ENCODE measurements around the gene PCDHA10.
"Not testable (repeated sequence)": the region's sequence is repeated elsewhere in the genome, so short reads cannot be mapped to it uniquely, and the experiment has no call there.

The PCDHA10 gene

DNA sequence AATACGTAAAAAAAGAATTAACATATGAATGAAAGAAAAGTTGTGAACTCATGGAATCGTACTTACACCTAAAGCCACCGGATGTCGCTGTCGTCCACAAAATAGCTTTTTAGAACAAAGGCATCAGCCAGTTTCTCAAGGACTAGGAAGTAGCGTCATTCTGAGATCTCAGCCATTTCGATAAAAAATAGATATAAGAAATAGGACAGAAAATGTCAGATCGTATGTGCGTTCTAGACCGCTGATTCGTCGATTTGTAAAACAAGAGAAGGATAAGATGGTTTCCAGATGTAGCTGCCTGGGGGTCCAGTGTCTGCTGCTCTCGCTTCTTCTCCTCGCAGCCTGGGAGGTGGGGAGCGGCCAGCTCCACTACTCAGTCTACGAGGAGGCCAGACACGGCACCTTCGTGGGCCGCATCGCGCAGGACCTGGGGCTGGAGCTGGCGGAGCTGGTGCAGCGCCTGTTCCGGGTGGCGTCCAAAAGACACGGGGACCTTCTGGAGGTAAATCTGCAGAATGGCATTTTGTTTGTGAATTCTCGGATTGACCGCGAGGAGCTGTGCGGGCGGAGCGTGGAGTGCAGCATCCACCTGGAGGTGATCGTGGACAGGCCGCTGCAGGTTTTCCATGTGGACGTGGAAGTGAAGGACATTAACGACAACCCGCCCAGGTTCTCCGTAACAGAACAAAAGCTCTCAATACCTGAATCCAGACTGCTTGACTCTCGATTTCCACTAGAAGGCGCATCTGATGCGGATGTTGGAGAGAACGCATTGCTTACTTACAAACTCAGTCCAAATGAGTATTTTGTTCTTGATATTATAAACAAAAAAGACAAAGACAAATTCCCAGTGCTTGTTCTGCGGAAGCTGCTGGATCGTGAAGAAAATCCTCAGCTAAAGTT lies at the start of gene PCDHA10:
TSS of gene PCDHA10 (plus strand) at position 126 of the 903 bp plus-strand sequence. CDS start at position 278, 152 bp downstream.
- no peak for DNase-seq

GRCh38 chr5:140806834-140807775 lies 48.6 kb upstream of the PCDHA10 start, which contains the start of gene PCDHA4:
Gene PCDHA4, plus strand, starts transcription at chr5:140807068.
- no peak for DNase-seq

DNA sequence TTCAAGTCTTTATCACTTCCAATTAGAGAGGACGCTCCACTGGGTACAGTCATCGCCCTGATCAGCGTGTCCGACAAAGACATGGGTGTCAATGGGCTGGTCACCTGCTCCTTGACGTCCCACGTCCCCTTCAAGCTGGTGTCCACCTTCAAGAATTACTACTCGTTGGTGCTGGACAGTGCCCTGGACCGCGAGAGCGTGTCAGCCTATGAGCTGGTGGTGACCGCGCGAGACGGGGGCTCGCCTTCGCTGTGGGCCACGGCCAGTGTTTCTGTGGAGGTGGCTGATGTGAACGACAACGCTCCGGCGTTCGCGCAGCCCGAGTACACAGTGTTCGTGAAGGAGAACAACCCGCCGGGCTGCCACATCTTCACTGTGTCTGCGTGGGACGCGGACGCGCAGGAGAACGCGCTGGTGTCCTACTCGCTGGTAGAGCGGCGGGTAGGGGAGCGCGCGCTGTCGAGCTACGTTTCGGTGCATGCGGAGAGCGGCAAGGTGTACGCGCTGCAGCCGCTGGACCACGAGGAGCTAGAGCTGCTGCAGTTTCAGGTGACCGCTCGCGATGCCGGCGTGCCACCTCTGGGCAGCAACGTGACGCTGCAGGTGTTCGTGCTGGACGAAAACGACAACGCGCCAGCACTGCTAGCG lies 47.3 kb upstream of the PCDHA10 start:
- DNase-seq = not testable (repeated sequence)

DNA sequence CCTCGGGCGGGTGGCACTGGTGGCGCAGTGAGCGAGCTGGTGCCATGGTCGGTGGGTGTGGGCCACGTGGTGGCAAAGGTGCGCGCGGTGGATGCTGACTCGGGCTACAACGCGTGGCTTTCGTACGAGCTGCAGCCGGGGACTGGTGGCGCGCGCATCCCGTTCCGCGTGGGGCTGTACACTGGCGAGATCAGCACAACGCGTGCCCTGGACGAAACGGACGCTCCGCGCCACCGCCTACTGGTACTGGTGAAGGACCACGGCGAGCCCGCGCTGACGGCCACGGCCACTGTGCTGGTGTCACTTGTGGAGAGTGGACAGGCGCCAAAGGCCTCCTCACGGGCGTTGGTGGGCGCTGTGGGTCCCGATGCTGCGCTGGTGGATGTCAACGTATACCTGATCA lies 46.8 kb upstream of the PCDHA10 start:
- no peak for DNase-seq

- DNase-seq = no peak
Observed at GRCh38 chr5:140821375-140822280, 34.1 kb upstream of the PCDHA10 start, which contains the start of gene PCDHA5. Gene PCDHA5, plus strand, starts transcription at chr5:140821613.

GRCh38 chr5:140822281-140822629 lies 33.4 kb upstream of the PCDHA10 start:
- DNase-seq = no peak

GRCh38 chr5:140822969-140823368 lies 32.7 kb upstream of the PCDHA10 start:
- not testable (repeated sequence) for DNase-seq

DNA sequence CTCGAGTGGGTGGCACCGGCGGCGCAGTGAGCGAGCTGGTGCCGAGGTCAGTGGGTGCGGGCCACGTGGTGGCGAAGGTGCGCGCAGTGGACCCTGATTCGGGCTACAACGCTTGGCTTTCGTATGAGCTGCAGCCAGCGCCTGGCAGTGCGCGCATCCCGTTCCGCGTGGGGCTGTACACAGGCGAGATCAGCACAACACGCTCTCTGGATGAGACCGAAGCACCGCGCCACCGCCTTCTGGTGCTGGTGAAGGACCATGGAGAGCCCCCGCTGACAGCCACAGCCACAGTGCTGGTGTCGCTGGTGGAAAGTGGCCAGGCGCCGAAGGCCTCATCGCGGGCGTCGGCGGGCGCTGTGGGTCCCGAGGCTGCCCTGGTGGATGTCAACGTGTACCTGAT lies 32.2 kb upstream of the PCDHA10 start:
- no peak for DNase-seq

GRCh38 chr5:140827704-140828361 lies 27.9 kb upstream of the PCDHA10 start, which contains the start of gene PCDHA6:
Gene PCDHA6, plus strand, starts transcription at chr5:140827960. Its CDS starts 132 bp downstream, at chr5:140828092.
- DNase-seq = no peak

GRCh38 chr5:140828362-140828737 lies 27.3 kb upstream of the PCDHA10 start:
- DNase-seq = no peak

- not testable (repeated sequence) for DNase-seq
Observed at GRCh38 chr5:140829511-140830501, 25.9 kb upstream of the PCDHA10 start.

DNA sequence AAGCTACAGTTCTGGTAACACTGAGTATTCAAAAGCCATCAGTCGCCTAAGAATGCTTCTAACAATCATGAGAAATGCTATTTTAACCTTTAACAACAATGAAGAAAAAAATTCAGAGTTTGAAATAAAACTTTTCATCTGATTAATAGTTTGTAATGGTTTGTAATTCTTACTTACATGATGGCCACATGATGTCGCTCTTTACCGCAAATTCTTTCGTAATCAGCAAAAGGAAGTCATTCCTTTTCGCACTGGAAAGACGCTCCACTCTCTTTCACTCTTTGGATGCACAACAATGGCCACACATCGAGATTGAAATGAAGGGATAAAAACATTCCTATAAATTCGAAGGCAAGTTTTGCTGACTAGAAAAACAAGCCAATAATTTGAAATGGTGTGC lies 21.7 kb upstream of the PCDHA10 start, which contains the start of gene PCDHA7:
TSS of gene PCDHA7 (plus strand) at position 277 of the 400 bp plus-strand sequence. CDS start at position 392, 115 bp downstream.
- no peak for DNase-seq

GRCh38 chr5:140834439-140835008 lies 21.2 kb upstream of the PCDHA10 start:
- DNase-seq = not testable (repeated sequence)

GRCh38 chr5:140835622-140836510 lies 19.8 kb upstream of the PCDHA10 start:
- DNase-seq = no peak

DNA sequence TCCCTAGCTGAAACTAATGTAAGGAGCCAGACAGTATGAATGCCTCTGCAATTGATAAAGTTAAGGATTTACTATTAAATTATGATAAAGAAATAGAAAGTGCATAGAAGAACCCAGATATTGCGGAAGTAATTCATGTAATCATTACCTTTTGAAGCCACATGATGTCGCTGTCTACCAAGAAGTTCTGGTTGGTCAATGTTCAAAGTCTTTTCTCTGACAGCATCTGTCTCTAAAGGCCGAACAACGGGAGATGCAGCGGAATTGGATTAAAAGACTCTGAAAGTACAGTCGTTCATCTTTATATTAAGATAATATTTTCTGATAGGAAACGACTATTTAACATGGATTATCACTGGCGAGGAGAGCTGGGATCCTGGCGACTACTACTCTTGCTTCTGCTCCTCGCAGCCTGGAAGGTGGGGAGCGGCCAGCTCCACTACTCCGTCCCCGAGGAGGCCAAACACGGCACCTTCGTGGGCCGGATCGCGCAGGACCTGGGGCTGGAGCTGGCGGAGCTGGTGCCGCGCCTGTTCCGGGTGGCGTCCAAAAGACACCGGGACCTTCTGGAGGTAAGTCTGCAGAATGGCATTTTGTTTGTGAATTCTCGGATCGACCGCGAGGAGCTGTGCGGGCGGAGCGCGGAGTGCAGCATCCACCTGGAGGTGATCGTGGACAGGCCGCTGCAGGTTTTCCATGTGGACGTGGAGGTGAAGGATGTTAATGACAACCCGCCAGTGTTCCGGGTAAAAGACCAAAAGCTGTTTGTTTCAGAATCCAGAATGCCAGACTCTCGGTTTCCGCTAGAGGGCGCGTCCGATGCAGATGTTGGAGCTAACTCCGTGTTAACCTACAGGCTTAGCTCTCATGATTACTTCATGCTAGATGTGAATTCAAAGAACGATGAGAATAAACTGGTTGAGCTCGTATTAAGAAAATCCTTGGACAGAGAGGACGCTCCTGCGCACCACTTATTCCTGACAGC lies 14.4 kb upstream of the PCDHA10 start, which contains the start of gene PCDHA8:
TSS of gene PCDHA8 (plus strand) at position 210 of the 985 bp plus-strand sequence. CDS start at position 345, 135 bp downstream.
- DNase-seq = no peak
